GM19025 (cell line): ENCODE data around the gene IL1R2.
"Not testable (repeated sequence)": the region's sequence is repeated elsewhere in the genome, so short reads cannot be mapped to it uniquely, and the experiment has no call there.

Source experiments
- ATAC-seq: cut with Tn5 transposase; IDR thresholded peaks from one replicate; pipeline ENCODE4 v1.9.1; 2021; ENCODE audit warnings: mild to moderate bottlenecking, low read depth, moderate library complexity; ENCODE audit not compliant: unreplicated experiment

Gene IL1R2

DNA sequence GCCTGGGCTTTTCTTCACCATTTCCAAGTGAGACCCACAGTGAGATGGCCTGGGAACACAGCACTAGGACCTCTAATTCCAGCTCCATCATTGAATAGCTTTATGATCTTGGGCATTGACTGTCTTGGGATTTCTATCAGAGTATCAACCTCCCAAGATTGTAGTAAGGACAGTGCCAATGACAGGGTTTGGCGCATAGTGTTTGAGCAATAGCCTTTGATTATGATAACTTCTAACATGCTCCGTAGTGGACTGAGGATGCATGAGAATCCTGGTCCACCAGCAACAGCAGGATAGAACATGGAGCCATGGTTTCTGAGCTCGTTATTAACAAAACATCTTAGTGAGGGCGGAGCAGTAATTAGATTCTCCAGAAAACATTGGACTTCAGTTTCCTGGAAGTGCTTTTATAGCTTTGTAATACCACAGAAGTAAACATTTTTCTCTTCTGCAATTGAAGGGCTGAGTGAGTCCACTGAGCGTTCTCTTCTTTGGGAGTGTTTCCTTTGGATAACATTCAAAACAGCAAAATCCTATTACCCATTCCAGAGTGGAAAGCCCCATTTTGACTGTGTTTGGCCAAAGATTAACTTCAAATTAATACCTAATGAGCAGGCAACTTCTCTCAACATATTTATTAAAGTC lies 63.7 kb downstream of the IL1R2 start:
- no peak for ATAC-seq

DNA sequence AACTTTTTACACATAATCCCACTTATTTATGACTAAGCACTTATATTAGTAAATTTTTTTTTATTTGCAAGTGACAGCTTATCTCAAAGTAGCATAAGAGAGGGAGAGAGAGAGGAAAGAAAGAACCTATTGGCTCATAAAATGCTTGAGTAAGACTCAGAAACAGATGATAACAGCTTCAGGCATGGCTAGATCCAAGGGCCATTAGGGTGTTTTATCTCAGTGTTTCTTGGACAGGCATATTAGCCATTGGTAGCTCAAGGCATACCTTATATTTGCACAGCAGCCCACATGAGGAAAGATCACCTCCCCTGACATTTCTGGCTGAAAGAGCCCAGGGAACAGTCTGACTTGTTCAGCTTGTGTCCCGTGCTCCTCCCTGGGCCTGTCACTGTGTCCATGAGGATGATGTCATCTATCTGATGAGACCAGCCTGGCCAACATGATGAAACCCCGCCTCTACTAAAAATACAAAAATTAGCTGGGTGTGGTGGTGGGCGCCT lies 64.4 kb downstream of the IL1R2 start:
- no peak for ATAC-seq

DNA sequence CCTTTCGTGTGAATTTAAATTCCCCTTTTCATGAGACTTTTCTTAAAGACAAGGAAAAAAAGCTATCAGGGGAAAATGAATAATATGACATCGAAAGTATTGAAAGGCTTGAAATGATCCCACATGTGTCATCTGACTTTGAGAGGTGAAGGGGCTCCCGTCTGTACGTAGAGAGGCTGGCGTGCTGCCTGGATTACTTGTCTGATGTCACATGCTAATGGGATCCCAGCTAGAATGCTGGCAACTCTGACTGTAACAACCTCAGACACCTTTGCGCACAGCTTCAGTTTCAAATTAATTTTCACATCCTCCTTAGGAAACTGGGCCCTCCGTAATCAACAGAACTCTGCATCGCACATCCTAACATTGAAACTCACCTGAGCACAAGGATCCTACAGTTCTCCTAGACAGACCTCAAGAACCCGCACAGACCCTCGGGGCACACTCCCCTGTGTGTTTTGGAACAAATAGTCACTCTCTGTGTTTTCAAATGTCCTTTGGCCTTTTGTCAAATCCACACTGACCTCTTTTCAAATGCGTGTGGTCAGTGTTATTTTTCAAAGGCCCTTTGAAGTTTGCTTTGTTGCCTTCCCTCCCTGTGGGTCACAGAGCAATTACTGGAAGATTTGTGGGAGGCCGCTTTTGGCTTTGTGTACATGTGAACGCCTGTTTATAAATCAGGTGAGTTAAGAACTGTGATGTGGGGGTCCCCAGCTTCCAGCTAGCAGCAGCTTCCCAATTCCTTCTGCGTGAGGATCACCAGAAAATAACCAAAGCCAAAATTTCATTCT lies 65.9 kb downstream of the IL1R2 start:
- ATAC-seq, result no peak

DNA sequence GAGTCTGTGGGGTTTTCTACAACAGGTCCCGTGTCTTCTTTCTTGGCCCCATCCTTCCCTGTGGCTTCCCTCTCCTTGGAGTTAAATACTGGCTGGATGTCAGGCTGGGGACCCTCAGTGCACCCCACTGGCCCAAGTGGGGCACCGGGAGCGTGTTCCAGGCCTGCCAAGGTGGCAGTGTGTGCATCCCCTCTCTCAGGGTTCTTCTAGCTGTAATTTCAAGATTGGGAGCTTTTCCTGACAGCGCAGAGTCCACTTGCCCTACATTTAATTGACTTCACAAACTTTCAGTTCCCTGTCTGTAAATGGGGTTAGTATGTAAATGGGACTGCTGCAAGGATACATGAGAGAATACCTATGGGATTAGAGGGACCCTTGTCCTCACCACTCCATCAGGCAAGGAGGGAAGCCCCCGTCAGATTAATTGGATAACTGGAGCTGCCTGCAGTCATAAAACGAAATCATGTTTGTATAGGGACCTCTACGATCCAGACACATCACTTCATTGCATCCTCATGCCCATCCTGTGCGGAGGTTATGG lies 66.6 kb downstream of the IL1R2 start:
- ATAC-seq, result no peak

DNA sequence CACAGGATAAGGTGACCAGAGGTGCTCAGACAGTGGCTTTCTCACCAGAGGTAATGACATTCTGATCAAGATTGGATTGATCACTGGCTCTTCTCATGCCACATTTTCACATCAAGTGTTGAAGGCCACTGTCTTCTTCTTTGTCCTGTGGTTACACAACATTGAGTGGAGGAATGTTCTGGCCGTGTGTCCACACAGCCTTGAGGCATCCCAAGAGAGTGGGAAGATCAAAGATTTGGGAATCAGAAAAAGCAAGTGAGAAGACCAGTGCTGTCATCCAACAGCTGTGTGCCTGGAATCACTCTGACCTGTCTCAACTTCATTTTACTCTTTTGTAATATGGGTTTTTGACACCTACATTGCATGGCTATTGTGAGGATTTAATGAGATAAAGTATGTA lies 67.4 kb downstream of the IL1R2 start:
- ATAC-seq, result no peak

DNA sequence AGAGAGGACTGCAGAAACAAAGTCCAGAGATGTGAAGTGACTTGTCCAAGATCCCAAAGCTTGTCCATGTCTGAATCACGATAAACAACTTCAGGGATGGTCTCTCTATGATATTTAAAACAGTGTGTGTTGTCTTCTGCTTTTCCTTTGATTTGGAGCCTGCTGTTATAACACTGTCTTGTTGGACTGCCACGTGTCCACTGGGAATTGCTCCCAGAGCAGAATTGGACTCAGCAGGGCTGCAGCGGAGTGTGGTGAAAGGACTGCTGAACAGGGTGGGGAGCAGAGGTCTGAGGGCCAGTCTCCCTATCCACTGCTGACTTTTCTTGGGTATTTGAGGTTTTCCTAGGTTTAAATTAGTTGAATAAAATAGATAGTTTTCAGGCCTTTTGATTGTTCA lies 68.3 kb downstream of the IL1R2 start:
- no peak for ATAC-seq

DNA sequence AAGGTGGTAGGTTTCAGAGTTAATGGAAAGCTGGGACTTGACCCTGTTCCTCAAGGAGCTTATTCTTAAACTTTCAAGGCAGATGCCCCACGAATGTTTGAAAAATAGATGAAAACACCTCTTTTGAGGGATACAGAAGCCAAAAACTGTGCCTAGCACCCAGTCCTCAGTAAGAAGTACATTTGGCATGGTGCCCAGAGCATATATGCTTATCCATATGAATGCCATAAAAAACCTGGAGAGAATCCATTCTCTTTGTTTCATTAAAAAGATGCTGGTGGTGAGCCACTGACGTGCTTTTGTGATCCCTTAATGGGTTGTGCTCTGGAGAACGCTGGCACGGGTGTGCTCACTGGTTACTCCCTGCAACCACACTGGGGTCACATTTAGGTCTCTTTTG lies 69.0 kb downstream of the IL1R2 start:
- ATAC-seq, result no peak

DNA sequence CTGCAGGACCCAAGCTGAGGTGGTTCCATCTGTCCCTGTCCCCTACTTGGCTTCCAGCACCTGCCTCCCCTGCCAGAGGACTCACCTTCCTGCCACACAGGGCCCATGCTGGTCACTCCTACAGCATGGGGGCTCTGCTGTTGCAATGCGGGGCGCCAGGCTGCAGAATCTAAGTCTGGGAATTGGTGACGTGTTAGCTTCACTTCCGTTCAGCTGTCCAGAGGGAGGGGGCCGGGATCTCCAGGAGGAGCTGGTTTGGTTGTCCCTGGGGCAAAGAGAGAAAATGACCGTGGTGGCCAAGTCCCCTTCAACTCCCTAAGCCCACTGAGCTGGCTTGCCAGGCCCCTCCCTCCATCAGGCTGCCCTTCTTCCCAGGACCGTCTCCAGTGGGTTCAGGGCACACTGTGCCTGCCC lies 69.5 kb downstream of the IL1R2 start:
- ATAC-seq, result no peak

DNA sequence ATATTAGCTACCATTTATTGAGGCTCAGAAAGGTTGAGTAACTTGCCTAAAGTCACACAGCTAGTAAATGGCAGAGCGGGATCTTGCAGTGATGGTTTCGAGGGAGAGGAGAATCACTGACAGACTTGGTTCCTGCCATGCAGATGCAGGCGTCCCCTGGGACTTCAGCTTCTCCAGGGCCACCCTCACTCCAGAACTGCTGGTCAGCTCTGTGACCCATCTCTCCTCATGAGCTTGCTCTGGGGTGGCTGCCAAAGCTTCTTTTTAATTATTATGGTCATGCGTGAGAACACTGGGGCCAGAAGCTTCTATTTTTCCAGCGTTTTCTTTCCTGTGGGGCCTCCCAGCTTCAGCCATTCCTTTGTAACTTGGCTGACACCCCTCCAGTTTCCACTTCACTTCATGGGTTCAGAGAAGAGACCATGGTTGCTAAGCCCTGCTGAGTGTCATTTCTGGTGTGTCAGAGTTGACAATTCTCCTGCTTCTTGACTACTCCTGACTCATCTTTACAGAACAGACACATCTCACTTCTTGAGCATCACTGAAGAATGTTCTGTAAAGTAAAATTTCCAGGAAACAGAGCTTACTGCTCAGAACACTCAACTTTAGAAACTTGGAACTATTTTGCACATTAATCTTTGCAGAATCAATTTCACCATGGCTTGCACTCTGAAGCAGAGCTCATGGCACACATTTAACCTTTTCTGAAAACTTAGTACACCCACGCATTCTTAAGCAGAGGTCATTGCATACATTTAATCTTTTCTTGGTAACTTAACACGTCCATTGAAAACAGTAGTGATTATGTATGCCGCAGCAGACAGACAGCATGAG lies 70.4 kb downstream of the IL1R2 start:
- no peak for ATAC-seq

DNA sequence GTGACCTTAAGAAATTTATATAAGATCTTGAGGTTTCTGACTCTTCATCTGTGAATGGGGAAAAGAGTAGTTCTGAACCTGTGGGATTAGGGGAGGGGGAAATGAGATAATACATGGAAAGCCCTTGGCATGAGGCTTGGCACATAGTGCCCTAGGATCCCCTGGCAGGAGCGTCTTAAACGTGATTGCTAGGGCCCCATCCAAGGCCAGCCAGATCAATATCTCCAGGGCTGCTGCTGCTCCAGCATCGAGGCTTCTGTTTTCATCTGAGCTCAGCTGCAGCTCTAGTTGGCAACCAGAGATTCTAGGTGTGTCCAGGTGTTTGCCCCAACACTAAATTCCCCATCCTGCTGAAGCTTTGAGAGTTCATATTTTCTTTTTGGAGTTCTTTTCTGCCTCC lies 71.0 kb downstream of the IL1R2 start:
- ATAC-seq, result no peak

DNA sequence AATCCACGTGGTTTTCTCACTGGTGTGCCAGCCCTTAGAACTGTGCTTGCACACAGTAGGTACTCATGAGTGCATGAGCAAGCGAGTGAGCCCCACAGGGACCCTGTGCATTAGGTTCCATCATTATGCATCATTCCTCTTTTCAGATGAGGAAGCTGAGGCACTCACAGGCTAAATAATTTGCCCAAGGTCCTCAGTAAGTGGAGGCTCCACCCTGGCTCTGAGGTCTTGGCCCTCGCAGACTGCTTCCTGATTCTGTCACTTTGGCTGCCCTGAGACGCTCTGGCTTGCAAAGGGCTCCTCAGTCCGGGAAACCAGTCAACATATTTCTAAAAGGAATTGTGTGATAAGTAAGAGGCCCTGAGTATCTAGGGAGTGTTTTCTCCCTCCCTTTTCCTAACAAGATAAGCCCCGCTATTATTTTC lies 71.7 kb downstream of the IL1R2 start:
- no peak for ATAC-seq

DNA sequence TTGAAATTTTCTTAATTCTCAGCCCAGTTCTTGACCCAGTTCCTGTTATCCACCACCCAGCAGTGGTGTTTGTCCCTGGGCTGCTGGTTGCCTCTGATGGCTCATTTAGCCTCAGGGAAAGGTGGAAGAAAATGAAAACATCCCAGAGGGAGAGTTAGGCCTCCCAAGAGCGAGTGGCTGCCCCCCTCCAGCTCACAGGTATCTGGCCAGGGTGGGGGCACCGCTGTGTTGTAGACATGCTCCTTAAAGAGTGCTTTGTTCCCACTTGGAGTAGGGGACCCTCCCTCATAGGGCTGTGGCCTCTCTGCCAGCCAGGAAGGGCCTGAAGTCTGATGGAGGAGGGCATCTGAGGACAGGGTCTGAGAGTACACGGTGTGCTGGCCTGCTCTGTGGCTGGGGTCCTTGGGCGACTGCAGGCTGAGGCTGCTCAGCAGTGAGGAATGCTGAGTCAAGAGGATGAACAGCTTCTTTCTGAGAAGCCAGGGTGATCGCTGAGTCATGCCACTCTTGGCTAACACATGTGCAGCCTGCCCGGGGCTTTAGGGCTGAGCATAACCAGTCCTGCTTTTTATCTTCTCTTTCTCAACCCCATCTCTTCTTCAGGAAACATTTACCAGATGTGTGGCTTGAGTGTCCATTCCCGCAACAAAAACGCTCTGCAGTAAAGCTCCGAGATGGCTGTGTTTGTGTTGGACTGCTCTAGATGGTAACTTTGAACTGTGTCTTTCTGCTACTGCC lies 72.3 kb downstream of the IL1R2 start:
- no peak for ATAC-seq

DNA sequence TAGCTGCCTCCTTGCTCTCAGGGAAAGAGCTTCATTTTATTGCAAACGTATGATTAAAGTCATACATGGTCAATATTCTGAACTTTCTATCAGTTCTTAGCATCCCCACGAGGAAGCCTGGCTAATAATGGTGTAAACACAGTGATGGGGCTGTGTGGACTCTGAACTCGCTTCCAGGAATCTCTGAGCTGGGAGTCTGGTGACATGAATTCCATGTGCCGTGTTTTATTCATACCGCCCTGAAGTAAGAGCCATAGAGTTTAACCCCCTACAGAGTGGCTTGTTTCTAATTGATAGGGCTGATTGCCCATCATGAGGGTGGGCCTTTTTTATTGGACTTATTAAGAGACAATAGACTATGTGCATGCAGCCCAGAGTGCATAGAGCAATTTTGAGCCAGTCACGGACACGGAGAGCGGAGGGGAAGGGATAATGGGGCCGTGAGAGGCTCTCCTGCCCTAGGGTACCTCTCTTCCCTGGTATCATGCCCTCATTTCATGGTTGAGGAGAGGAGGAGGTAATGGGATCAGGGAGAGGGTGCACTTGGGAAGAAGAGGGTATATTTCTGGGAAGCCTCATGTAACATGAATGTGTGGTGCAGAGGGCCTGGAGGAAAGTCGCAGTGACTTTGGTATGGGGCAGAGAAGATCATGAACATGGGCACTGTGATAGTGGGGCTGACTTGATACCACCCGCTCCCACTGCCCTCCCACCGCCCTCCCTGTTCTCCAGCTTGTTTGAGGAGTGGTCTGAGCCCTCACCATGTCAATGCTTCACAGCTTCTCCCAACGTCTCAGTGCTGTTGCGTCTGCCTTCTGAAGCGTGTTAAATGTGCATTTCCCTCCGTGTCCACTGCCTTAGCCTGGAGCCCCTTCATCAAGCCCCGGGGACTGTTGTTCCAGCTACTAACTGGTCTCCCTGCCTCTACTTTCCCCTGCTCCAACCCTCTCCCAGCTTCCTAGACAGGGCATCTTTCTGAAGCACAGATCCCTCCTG lies 73.2 kb downstream of the IL1R2 start:
- no peak for ATAC-seq

DNA sequence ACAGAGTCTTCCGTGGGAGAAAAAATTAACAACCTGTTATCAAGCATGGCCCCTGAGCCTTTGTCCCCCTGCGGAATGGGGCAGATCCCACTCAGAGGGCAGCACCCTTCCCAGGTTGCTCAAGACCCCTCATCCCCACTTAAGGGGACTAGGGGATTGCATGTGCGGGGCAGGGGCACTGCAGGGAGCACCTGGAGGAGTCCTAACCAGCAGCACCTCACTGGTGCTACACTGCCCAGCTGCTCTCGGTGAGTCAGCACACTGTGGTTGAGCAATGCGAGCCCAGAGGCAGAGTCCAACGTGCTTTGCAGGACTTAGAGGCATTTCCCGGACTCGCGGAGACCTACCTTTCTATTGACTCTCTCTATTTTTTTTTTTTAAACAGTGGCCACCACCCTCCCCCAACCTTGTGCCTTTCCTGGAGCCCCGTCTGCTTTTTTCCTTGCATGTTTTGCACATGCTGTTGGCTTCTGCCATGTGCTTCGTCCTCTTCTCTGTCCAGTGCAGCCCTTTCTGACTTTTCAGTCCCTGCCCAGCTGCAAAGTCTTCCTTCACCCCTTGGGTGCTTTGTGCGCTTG lies 74.0 kb downstream of the IL1R2 start:
- no peak for ATAC-seq

DNA sequence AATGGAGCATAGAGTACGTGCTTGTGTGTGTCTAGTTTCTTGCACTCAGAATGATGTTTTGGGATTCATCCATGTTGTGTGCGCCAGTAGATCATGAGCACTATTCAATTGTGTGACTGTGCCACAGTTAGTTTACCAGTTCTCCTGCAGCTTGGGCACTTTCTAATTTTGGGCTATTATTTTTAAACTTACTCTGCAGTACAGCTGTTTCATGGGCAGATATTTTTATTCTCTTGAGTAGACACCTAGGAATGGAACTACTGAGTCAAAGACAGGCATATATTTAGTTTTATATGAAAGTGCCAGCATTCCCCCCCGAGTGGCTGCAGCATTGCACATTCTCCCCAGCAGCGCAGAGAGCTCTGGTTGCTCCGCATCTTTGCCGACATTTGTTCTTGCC lies 74.8 kb downstream of the IL1R2 start:
- no peak for ATAC-seq

DNA sequence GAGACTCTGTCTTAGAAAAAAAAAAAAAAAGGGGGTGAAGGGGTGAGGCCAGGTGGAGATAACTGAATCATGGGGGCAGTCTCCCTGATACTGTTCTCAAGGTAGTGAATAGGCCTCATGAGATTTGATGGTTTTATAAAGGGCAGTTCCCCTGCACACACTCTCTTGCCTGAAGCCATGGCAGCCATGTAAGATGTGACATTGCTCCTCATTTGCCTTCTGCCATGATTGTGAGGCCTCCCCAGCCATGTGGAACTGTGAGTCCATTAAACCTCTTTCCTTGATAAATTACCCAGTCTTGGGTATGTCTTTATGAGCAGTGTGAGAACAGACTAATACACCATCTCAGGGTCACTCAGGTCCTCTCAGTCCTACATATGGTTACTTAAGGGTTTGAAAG lies 76.4 kb downstream of the IL1R2 start:
- not testable (repeated sequence) for ATAC-seq

DNA sequence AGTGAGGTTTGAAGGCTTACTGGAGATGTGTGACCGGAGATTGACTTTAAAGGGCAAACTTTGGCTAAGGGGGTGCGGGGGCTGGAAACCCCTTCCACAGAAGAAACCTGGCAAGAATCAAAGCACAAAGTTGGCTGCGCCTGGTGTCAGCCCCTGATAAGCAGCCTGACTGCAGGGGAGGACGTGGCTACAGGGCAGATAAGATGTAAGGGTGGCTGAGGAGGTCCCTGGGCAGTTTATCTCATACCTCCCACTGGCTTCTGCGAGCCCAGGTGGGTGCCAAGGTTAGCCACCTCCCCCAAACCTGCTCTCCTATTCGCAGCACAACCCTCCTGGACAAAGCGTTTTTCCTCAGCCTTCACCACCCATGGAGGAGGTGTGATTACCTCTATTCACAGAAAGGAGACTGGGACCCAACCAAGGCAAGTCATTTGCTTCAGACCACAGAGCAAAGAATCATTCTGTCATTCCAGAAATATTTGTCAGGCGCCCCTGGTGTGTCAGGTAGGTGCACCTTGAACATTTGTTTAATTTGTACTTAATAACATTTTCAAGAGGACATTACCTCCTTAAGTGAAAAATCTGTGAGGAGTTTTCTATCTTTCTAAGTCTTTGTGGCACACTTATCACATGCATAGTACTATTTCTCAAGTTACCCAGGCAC lies 77.7 kb downstream of the IL1R2 start:
- no peak for ATAC-seq

DNA sequence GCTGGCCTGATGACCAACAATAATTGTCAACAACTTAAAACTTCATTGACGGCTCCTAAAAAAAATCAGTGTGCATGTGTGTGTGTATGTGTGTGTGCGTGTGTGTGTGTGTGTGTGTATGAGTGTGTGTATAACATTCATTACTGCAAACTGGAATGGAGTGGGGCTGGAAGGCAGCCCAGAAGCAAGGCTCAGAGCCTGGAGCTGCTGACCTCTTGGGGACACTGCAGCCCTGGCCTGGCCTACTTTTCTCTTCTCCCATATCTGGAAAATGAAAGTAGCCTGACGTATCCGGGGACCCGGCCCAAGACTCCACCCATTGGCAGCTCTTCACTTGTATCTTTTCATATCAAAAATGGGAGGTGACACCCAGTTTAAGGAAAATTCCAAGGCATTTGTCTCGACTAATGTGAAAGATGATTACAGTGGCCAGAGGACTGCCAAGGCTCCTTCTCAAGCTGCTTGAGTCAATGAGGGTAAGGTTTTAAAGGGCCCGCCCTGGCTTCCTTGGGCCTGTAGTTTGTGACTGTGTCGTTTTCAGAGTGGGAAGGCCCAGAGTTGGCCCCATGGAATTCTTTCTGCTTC lies 78.4 kb downstream of the IL1R2 start:
- no peak for ATAC-seq
